GM21381 (cell line): Measurements from ENCODE around the gene LHX4.

ENCODE experiments used
- ATAC-seq: cut with Tn5 transposase; IDR thresholded peaks from one replicate; pipeline ENCODE4 v1.9.1; 2021; ENCODE audit warnings: mild to moderate bottlenecking, moderate library complexity; ENCODE audit not compliant: unreplicated experiment

LHX4 gene

DNA sequence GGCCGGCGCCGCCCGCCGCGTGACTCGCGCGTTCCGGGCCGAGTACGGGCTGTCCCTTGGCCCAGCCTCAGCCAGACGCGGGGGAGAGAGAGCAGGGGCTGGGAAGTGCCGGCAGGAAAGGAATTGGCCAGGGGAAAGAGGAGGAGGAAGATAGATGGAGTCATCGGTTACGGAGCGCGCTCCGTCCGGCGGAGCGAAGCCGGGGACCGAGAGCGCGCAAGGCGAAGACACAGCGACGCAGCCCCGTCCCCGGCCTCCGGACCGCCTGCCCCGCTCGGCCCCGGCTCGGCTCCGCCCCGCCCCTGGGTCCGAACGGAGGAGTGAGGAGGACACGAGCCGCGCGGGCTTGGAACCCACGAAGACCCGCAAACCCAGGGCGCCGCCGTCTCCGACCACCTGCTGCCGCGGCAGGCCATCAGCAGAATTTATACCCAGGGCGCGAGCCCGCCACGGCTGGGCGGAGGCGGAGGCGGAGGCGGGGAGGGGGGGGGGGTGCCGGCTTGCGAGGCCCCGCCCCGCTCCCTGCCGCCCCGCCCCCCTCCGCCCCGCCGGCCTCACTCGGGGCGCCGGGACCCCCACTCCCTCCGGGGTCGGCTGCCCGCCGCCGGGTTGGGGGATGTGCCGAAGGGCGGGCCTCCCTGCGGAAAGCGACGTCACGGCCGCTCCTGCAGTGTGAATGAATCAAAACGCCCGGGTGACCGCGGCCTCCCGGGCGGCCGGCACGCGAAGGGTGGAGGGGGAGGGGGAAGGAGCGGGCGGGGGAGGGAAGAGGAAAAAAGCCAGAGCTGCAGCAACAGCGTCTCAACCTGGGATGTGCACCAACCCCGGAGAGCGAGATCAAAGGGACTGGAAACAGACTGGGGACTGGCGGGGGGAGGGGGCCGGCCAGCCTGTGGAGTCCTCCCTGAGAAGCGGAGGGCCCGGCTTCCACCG is at the start of gene LHX4:
Gene LHX4, plus strand, starts transcription at position 782 of the 933 bp plus-strand sequence. CDS start 266 bp downstream, outside the sequence.
- ATAC-seq: peak; percentile 43

DNA sequence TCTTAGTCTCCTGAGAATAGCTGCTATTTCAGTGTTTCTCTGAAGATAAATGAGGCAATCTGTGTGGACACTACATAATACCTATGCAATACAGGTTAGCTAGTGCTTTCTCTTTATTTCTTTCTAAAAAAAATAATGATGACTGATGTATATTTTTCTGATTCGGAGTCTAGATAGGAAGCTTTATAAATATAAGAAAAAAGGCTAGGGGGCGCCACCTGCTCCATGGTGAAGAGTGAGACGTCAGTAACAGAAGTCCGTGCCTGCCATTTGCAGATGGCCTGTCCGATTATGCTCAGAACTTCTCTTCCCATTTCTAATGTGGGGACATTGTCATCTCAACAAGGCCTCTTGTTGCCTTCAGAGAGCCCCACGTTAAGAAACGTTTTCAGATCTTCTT is 49.0 kb upstream of the LHX4 start:
- ATAC-seq: no peak

DNA sequence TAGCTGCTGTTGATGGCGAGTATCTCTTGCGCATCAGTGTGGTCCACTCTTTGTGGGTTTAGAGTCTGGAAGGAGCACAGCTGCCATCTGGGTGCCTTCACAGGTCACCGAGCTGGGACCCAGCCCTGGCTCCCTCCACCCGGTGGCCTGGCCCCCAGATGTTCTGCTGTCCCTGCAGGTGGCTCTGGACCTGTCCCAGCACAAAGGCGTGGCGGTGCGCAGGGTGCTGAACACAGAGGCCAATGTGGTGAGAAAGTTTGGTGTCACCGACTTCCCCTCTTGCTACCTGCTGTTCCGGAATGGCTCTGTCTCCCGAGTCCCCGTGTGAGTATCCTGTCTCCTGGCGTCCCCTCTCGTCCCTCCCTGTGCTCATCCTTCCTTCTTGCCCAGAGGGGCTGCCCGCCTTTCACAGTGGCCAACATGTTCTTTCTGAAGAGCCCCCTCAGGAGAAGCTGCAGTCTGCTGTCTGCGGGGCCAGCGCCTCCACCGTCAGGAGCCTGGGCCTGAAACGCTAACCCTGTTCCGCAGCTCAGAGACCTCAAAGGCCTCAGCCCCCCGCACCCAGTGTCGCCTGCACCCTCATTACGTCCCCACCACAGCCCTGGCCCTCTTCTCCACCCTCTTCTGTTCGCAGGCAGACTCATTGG is 47.9 kb upstream of the LHX4 start:
- ATAC-seq: no peak

DNA sequence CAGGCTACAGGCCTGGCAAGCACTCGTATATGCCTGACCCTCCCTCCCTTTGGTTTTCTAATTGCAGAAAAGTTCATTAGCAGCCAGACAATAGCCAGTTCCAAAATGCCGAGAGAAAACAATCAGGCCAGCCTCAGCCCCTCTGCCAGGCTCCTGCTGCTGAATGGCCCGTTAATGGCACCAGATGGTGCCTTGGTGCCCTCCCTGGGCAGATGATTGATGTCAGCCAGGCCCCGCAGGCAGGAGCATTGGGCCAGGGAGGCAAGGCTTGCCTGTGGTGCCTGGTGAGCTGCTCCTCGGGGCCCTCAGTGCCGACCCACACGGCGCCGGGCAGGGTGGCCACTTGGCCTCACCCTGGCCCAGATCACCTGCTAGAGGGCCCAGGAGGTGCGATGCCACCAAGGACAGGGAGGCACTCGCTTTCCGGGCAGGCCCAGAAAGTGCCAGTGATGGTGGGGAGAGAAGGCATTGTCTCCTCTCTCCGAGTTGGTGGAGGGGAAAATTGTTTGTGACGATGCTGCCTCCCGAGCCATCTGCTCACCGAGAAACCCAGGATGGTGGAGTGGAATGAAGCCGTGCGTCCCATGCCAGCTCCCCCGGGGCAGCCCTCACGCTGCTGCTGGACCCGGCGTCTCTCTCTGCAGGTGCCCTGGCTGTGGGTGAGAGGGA is 47.3 kb upstream of the LHX4 start:
- no peak for ATAC-seq

DNA sequence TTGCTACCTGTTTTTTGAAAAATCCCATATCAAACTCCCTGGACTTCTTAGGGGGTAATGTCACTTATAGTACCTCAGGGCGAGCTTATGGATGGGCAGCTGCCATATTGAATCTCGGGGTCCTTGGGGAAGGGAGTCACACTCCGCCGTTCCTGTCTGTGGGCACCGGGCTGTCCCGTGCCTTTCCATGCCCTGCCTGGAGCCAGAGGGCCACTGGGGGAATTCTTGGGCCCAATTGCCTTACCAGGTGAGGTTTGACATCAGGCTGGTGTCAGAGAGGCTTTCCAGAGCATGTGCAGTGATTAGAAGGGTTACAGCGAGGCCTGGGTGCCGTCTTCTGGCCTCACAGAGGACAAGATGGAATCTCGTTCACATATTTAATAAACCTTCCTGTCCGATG is 46.6 kb upstream of the LHX4 start:
- no peak for ATAC-seq

DNA sequence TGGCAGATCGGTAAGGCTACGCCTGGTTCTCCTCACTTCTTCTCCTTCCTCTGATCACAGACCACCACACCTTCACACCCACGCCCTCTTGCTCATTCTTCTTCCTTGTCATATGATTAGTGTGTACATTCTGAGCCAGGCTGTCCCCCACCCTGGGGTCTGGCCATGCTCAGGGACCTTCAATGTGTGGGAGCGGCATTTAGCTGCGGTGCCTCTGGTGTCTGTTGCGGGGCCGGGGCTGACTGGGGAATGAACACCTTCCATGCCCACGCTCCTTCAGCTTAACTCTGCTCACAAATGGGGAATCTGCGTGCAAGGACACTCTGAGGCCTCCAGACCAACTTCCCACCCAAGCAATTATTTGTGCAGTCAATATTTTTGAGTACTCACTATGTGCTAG is 46.0 kb upstream of the LHX4 start:
- no peak for ATAC-seq

DNA sequence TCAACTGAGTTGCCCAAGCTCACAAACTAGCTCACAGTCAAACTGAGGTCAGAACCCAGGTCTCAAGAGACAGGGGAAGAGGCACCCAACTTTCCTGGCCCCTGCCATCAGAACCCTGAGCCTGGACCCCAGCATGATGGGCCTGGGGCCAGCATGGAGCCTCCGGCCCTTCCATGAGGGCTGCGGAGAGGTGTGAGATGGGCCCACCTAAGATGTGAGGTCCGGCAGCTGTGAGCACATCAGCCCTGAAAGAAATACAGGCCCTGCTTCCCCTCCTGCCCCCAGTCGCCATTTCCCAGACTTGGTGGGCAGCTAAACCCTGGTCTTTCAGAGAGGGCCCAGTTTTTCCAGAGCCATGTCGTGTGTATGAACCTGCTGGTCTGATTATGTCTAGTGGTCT is 44.8 kb upstream of the LHX4 start:
- no peak for ATAC-seq

DNA sequence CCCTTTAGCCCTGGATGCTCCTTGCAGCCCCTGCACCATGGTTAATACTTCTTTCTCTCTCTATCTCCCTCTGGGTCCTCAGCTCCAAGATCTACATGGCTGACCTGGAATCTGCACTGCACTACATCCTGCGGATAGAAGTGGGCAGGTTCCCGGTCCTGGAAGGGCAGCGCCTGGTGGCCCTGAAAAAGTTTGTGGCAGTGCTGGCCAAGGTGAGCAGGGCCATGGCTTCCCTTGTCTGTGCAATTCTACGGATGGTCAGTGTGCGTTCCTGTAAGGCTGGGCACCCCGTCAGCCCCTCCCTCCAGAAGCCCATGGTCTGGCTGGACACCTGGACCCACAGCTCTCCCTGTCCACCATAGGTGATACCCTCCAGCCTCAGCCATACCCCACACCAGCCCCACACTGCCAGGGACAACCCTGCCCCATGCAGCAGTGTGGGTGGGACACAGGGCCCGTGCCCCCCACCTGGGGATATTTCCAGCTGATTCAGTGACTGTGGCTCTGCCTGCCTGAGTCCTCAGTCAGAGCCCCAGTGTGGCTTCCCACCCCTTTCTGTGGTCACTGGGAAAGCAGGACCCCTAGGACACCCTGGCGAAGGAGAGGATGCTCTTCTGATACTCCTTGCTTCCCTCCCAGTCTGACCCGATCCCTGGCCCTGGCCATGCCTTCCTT is 44.0 kb upstream of the LHX4 start:
- no peak for ATAC-seq

DNA sequence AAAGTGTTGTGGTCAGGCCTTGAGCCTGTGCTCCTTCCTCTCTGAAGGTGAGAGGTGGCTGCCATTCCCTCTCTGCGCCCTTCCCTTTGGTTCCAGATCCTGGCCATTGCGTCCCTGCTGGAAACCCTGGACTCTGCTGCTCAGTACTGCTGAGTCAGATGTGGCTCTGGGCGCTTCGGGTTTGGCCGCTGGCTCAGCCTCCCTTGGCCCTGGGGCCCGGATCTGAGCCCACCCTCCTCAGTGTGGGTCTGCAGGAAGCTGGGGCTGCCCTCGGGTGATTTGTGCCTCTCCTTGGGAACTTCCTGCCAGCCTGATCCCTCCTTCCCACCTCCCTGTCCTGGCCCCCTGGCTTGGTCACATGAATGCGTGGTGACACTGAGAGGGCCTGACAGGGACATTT is 43.2 kb upstream of the LHX4 start:
- ATAC-seq: no peak

DNA sequence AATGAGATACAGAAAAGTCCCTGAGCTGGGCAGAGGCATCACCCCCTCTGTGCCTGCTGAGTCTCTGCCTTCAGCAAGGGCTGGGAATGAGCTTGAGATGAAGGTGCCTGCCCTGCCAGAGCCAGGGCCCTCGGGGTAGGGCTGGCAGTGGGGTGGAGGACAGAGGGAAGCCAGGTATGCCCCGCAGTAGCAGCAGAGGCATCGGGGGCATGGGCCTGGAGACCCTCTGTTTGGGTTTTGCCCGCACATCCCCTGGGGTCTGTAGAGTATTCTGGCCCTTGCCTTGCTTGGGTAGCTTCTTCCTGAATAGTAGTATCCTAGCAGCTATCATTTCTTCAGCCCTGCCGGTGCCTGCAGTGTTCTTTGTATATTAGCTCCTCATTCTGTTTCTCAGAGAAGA is 42.4 kb upstream of the LHX4 start:
- no peak for ATAC-seq

DNA sequence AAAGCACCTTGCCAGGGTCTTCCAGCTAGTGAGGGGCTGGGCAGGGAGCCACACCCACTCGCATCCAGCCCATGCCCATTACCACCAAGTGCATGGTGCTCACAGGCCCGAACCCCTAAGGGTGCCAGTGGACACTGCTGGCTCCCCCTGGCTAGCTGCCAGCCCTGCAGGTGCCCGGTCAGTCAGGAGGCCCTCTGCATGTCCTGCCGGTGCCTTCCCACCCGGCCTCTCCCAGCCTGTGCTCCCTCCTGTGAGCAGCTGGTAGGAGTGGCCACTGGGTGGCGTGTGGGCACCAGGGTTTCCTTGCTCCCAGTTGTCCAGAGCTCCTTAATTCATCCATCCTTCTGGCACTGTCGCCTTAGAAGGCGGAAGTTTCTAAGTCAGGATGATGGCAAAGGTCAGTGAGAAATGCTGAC is 42.0 kb upstream of the LHX4 start:
- ATAC-seq: no peak

DNA sequence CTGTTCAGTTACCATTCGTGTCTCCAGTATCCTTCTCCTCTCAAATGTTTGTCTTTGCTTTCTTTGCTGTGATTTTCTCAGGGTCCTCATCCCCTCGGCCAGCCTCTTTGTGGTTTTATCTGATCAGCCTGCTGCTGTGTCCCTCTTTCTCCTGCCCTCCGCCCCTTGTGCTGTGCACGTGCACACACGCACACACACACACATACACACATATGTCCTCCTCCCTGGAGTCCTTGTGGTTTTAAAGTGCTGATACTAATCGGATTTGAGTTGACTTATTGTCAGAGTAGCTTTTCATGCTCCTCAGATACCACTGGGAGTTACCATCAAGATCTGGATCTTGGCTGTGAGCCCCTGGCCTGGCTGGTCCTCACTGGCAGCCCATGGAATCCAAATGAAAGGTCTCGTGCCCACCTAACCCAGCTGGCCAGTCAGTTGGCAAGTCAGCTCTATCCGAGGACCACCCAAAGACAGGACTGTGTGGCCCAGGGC is 41.3 kb upstream of the LHX4 start:
- ATAC-seq: no peak

DNA sequence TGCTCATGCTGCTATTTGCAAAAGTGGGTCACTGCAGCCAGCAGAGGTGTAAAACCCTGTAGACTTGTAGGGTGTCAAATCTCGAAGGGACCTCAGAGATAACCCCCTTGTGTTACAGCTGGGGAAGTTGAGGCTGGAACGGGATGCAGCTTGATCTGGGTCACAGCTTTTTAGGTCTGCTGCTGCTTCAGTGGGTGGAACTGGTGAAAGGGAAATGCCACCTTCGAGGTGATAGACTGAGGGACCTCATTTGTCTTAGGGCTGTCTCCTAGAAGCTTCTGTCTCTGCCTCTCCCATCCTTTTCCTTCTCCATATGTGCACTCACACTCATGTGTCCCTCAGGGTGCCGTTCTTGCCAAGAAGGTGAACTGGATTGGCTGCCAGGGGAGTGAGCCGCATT is 40.0 kb upstream of the LHX4 start:
- ATAC-seq: no peak

DNA sequence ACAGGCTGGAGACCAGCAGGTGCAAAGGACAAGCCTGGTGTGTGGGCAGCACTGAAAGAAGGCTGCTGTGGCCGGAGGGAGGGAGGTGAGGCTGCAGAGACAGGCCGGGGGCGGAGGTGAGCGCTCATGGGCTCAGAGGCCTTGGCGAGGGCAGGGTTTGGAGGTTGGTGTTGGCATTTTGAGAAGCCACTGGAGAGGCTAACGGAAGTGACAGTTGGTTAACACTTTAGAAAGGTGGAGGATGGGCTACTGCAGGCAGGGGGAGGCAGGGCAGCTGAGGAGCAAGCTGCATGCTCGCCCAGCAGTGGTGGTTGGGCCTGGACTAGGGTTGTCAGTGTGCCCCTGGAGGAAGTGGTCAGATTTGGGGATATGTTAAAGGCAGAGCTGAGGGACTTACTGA is 37.9 kb upstream of the LHX4 start:
- ATAC-seq: no peak

DNA sequence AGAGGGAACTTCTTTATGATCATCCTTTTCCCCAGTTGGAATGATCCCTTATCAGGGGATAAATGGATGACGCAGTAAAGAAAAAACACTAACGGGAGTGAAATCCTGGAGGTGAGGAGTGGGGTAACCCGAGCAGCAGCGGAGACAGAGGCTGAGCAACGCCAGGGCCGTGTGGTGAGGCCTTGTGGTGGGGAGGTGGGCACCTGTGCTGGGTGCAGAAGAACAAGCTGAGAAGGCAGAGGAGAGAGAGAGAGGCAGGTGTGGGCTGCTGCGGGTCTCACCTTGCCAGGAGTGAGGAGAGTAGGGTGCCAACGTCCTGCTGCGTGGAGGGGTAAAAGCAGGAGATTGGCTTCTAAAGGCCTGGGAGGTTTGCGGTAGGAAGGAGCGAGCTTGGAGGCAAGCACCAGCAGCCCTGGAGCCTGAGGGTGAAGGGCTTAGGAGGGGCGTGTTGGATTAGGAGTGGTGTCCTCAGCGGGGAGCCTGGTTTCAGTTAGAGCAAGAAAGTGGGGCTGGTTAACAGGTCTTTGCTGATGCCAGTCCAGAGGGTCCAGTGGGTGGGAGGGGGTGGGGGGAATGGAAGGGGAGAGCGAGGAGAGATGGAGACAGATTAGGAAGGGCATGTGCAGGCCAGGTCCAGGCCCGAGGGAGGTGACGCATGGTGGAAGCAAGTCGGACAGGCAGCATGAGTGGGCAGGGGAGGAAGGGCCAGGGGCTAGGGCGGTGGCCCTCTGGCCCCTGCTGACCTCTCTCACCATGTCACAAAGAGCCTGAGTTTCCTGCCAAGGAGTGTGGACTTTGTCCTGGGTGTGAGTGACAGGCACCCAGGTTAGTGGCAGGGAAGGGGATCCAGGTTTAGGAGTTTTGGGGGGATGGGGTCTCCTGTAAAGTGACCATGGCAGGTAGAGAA is 36.7 kb upstream of the LHX4 start:
- no peak for ATAC-seq

DNA sequence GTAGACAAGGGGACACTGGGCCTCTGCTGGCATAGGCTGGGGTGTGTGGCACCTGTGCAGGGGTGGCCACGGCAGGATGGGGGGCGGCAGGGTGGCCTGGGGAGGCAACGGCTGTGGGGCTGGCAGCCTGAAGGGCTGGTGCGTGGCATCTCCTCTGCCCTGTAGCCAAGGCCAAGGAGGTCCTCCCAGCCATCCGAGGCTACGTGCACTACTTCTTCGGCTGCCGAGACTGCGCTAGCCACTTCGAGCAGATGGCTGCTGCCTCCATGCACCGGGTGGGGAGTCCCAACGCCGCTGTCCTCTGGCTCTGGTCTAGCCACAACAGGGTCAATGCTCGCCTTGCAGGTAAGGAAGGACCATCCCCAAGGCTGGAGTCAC is 36.0 kb upstream of the LHX4 start:
- no peak for ATAC-seq

DNA sequence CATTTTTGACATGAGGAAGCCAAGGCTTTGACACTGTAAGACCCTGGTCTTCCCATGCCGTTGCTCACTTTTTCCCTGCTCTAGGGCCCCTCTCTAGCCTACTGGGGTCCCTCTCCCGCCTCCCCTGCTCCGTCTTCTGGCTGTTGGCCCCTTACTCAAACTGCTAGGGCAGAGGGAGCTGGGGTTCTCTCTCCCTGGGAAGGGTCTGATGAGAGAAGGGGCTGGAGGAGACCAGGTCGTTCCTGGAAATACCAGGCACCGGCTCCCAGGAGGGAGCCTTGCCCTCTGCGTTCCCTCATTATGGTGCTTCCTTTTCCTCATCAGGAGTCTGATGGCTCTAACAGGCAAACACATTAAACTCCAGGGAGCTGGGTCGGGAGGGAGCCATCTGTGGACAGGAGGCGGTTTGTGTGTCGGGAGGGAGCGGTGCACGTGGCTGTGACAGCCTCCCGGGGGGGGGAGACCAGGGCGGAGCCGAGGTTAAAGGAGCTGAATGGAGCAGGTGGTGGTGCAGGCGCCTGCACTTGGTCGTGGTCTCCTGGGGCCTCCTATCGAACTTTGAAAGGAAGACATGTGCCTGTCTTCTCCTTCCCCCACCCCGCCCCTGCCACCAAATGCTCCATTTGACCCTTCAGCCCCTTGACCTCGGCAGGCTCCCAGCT is 35.4 kb upstream of the LHX4 start:
- no peak for ATAC-seq

DNA sequence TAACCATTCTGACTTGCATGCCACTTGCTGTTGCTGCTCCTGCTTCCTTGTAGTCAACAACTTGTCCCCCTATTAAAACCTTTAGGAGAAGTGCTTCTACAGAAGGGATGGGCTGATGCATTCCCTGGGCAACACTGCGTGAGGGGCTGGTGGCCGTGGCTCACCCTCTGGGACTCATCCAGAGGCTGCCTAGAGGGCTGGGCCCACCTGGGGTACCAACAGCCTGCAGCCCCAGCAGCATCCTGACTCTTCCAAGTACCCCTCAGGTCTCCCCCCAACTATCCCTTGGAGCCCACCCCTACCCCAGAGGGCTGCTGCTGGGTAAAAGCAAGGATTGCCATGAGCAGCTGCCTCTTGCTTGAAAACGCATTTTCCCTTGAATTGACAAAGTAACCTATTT is 34.7 kb upstream of the LHX4 start:
- ATAC-seq: no peak

DNA sequence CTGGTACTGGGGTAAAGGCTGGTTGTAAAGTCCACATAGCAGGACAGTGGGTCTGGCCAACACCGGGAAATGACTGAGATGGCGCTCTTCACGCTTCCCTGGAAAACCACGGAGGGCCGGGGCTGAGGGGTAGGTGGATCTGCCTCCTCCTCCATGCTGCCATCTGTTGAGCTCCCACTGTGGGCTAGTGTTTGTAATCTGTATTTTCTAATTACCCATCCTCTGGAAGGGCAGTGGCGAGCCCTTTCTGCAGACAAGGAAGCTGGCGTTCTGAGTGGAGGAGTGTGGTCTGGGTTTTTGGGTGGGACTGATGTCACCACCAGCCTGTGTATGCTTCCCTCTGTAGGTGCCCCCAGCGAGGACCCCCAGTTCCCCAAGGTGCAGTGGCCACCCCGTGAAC is 34.1 kb upstream of the LHX4 start:
- no peak for ATAC-seq
